GM18507 (cell line): ENCODE data around the gene CFAP74.

Experiments used
- DNase-seq: peaks from one replicate; pipeline ENCODE4 v3.0.0; 2011; ENCODE audit warnings: low read depth; ENCODE audit not compliant: insufficient read length; ENCODE audit errors: extremely low spot score
- FAIRE-seq: peaks from 2 replicates; lab custom pipeline; 2011; peaks lifted over from hg19 to GRCh38; lab: Jason Lieb, UNC

The CFAP74 gene

GRCh38 chr1:1975535-1975934, 28.1 kb downstream of the CFAP74 start:
- FAIRE-seq: no peak
- no peak for DNase-seq

GRCh38 chr1:1974834-1975233, 28.8 kb downstream of the CFAP74 start:
- no peak for FAIRE-seq

GRCh38 chr1:1973716-1974642, 29.6 kb downstream of the CFAP74 start:
- FAIRE-seq: no peak
- DNase-seq: no peak

More at GRCh38 chr1:1974834-1975233, 28.8 kb downstream of the CFAP74 start:
- no peak for DNase-seq

GRCh38 chr1:1972976-1973715, 30.4 kb downstream of the CFAP74 start:
- FAIRE-seq (no peak), DNase-seq (no peak)

GRCh38 chr1:1971688-1972087, 31.9 kb downstream of the CFAP74 start:
- FAIRE-seq (no peak), DNase-seq (no peak)

GRCh38 chr1:1971017-1971416, 32.6 kb downstream of the CFAP74 start:
- DNase-seq (no peak), FAIRE-seq (no peak)

GRCh38 chr1:1969953-1970716, 33.5 kb downstream of the CFAP74 start:
- FAIRE-seq (no peak), DNase-seq (no peak)

GRCh38 chr1:1969505-1969900, 34.1 kb downstream of the CFAP74 start:
- DNase-seq (no peak), FAIRE-seq (no peak)

GRCh38 chr1:1968767-1969504, 34.6 kb downstream of the CFAP74 start:
- DNase-seq (no peak), FAIRE-seq (no peak)

- DNase-seq (no peak), FAIRE-seq (no peak)
Measured at GRCh38 chr1:1967879-1968278, 35.7 kb downstream of the CFAP74 start.

- FAIRE-seq (no peak), DNase-seq (no peak)
Measured at GRCh38 chr1:1967151-1967550, 36.4 kb downstream of the CFAP74 start.

GRCh38 chr1:1966071-1966740, 37.4 kb downstream of the CFAP74 start:
- DNase-seq (no peak), FAIRE-seq (no peak)

- no peak for FAIRE-seq
Measured at GRCh38 chr1:1965546-1965945, 38.0 kb downstream of the CFAP74 start.

GRCh38 chr1:1964811-1965210, 38.8 kb downstream of the CFAP74 start:
- no peak for FAIRE-seq

More at GRCh38 chr1:1965546-1965945, 38.0 kb downstream of the CFAP74 start:
- DNase-seq: no peak

GRCh38 chr1:1963570-1963969, 40.0 kb downstream of the CFAP74 start:
- no peak for FAIRE-seq
- DNase-seq: no peak

More at GRCh38 chr1:1964811-1965210, 38.8 kb downstream of the CFAP74 start:
- no peak for DNase-seq

- DNase-seq (no peak), FAIRE-seq (no peak)
Measured at GRCh38 chr1:1962752-1963151, 40.8 kb downstream of the CFAP74 start.

GRCh38 chr1:1960480-1961196, 42.9 kb downstream of the CFAP74 start:
- FAIRE-seq: no peak
- DNase-seq: no peak

GRCh38 chr1:1959840-1960479, 43.6 kb downstream of the CFAP74 start:
- peak; percentile 50 for DNase-seq
- FAIRE-seq: no peak
